ENCODE data around the gene SLC12A6.
"Not testable (repeated sequence)": the region's sequence is repeated elsewhere in the genome, so short reads cannot be mapped to it uniquely, and the experiment has no call there.

DNA sequence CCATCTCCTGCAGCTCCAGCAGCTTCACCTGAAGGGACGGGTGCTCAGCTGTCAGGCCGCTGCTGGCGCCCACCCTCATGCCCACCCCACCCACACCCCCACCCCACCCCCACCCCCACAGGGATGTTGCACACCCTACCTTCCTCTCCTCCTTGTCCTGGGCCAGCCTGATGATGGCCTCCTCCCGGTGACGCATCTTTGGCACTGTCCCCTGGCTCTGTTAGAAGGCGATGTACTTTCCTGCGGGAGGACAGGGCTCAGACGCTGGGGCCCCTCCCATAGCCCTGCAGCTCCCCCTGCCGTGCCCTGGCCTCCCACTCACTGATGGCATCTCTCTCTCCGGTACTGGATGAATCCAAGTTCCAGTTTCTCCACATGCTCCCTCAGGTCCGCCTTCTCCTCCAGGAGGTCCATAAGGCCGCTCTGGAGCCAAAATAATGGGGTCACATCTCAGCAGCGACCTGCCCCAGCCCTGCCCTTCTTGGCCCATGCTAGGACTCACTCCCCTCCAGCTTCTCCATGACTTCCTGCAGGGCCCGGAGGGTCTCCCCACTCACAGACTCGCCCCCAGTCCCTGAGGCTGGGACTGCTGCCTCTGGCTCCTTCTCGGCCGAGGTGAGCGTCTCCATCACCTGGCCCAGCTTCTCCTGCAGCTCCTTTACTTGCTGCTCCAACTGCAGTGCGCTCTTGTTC, 44.4 kb upstream of the SLC12A6 start:
- TF ChIP-seq, protein P1, sequence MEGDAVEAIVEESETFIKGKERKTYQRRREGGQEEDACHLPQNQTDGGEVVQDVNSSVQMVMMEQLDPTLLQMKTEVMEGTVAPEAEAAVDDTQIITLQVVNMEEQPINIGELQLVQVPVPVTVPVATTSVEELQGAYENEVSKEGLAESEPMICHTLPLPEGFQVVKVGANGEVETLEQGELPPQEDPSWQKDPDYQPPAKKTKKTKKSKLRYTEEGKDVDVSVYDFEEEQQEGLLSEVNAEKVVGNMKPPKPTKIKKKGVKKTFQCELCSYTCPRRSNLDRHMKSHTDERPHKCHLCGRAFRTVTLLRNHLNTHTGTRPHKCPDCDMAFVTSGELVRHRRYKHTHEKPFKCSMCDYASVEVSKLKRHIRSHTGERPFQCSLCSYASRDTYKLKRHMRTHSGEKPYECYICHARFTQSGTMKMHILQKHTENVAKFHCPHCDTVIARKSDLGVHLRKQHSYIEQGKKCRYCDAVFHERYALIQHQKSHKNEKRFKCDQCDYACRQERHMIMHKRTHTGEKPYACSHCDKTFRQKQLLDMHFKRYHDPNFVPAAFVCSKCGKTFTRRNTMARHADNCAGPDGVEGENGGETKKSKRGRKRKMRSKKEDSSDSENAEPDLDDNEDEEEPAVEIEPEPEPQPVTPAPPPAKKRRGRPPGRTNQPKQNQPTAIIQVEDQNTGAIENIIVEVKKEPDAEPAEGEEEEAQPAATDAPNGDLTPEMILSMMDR (IDR thresholded peaks at IDR 0.05): not testable (repeated sequence)
- not testable (repeated sequence) for TF ChIP-seq POLR2A (IDR thresholded peaks at IDR 0.05)

Measured in heart left ventricle (tissue), 13 donors.